HG03139 (cell line): Measurements from ENCODE around the gene LRRFIP1.
"Not testable (repeated sequence)": the region's sequence is repeated elsewhere in the genome, so short reads cannot be mapped to it uniquely, and the experiment has no call there.

Source experiments
- ATAC-seq: cut with Tn5 transposase; IDR thresholded peaks from one replicate; pipeline ENCODE4 v1.9.1; 2021; ENCODE audit not compliant: unreplicated experiment

LRRFIP1 gene

GRCh38 chr2:237596520-237597195, 30.7 kb upstream of the LRRFIP1 start:
- ATAC-seq: no peak

- ATAC-seq: no peak
These were observed 29.9 kb upstream of the LRRFIP1 start for GRCh38 chr2:237597196-237598145.

- ATAC-seq: no peak
These were observed 28.7 kb upstream of the LRRFIP1 start for GRCh38 chr2:237598468-237599208.

DNA sequence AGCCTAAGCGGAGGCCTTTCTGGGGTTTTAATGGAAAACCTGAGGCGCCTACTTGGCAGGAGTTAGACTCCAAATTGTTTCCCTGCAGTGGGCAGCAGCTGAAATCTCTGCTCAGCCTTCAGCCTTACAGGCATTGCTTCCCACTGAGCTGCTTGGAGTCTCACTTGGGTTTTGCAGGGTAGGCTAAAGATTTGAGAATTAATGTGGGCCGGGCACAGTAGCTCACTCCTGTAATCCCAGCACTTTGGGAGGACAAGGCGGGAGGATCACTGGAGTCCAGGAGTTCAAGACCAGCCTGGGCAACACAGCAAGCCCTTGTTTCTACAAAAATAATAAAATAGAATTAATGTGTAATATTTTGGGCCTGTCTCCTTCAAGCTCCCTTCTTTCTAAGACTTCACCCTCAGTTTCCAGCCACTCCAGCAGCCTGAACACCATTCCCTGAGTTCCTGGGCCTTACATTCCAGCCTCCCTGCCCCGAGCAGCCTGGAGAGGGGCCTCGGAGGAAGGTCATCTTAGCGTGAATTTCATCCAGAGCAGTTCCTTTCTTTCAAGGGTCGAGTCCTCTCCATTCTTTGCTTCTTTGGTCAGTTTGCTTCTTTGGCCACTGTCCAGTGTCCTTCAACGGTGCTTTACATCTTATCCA, 27.8 kb upstream of the LRRFIP1 start:
- no peak for ATAC-seq

DNA sequence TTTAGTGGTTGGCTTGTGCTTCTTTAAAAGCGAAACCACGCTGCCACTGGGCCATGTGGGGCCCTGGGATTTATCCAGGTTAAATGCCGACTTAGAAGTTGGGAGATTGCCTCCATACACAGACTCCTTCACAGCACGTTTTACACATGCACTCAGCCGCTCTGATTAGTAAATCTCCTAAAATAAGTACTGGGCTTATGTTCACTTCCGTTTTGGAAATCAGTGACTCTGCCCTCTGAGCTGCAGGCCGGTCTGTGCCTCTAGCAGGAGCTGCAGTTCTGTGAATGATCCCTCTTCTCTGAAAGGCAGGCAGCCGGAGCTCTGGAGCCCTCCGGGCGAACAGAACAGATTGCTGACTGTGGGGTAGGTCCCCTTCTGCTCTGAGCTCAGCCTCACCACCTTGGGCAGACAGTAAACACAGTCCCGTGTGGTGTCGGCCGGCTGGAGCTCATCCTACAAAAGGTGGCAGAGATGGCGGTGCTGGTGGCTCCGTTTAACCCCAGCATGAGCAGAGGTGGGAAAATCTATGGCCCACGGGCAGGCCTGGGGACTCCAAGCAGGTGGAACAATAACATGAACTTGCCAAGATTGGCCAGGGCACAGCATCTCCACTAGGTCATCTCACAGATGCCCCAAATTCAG, 27.1 kb upstream of the LRRFIP1 start:
- ATAC-seq: no peak

GRCh38 chr2:237601453-237602116, 25.8 kb upstream of the LRRFIP1 start:
- no peak for ATAC-seq

DNA sequence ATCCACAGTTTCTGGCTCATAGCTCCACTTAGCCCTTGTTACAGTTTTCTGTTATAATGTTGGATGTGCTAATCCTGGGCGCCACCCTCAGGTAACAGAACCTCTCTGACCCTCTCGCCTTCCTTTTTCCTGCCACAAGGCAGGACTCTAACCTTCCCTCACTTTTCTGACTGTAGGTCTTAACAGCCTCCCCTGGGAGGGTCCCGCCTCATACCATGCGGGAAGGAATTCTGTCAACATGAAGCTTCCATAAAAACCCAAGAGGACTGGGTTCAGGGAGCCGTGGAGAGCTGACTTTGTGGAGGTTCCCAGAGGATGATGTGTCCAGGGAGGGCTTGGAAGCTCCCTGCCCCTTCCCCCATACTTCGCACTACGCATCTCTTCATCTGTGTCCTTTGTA, 25.0 kb upstream of the LRRFIP1 start:
- ATAC-seq: no peak

DNA sequence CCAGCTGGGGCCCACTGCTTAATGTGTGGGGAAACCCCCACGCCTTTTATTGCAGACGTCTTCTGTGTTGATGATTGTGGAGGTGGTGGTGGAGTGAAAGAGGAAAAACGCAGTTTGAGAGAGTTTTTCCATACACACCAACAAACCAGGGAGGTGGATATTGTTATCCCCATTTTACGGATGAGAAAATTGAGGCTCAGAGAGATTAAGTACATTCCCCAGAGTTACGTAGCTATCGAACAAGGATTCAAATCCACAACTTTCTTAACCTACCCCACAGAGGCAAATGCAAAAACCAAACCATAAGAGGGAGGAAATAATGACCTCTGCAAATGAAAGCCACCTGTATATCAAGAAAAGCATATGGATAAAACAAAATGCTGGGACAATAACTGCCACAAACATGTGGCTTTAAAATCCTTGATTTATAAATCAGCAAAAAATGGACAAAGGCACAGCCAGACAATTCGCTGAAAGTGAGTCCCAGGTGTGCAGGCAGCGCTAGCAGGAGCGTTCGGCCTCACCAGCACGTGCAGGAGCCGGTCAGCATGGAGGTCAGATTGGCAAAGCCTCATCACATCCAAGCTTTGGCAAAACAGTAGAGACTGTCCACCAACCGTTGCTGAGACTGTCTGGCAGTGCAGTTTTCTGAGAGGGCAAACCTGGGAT, 24.2 kb upstream of the LRRFIP1 start:
- ATAC-seq: no peak

GRCh38 chr2:237603718-237604362, 23.5 kb upstream of the LRRFIP1 start:
- ATAC-seq: peak; percentile 75

GRCh38 chr2:237604391-237604790, 23.0 kb upstream of the LRRFIP1 start:
- ATAC-seq: no peak

DNA sequence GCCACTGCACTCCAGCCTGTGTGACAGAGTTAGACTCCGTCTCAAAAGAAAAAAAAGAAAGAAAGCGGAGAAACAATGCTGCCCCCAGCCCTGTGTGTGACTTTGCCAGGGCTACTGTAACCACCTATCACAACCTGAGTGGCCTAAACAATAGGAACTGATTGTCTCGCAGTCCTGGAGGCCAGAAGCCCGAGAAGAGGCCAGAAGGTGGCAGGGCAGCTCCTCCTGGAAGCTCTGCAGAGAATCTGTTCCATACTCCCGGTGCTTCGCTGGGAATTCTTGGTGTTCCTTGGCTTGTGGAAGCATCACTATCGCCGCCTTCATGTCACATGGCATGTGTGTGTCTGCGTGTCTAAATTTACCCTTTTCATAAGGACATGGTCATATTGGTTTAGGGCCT, 22.4 kb upstream of the LRRFIP1 start:
- ATAC-seq: no peak

DNA sequence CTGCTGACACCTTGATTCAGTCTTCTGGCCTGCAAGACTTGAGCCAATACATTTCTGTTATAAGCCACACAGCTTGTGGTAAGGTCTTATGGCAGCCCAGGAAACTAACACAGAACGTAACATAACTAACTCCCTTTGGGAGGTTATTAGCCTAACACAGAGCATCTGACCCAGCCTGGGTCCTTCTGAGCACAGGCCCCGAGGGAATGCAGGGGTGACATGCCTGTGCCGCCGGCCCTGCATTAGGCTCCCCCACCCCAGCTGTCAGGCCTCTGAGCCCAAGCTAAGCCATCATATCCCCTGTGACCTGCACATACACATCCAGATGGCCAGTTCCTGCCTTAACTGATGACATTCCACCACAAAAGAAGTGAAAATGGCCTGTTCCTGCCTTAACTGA, 20.9 kb upstream of the LRRFIP1 start:
- ATAC-seq: not testable (repeated sequence)

GRCh38 chr2:237612527-237613357, 14.6 kb upstream of the LRRFIP1 start:
- no peak for ATAC-seq

DNA sequence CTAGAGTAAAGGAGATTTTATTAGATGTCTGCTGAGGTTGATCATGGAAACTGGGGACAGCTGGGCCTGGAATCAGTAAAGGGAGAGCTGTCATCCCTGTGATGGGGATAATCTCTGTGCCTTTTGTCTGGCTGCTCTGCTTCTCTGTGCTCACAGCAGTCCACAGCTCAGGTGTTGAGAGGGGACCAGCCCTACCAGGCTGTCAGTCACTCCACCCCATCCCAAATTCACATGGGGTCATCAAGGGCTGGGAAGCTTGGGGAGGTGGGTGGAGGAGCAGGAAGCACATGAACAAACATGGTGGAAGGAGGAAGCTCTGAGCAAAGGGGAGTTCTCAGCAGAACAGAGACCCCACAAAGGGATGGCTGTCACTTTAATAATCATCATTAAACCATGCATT, 13.7 kb upstream of the LRRFIP1 start:
- ATAC-seq: no peak

GRCh38 chr2:237614151-237614720, 13.2 kb upstream of the LRRFIP1 start:
- ATAC-seq: no peak

DNA sequence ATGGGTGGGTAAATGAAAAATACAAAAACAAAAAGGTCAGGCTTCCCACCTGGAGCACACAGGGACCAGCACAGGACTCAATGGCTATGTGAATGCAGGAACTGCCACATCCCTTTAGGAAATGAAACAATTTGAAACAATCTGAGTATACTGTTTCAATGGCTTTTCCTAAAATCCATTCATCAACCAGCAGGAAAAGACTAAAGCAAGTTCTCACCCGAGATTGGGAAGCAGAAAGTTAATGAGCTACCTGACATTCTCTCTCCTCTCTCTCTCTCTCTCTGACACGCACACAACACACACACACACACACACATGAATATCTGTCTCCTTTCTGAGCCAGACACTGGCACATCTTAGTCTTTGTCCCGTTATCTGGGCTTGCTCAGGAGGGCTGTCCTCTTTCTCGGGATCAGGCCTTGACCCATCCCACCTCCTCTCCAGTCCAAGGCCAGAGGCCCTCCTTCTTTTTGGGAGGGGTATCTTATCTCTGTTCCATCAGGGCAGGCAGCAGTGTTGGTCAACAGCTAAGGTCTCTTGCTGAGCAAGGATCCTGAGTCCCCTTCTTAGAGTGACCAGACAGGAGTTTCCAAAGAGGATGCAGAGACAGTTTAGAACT, 11.6 kb upstream of the LRRFIP1 start:
- ATAC-seq: no peak

- ATAC-seq: no peak
These were observed 11.0 kb upstream of the LRRFIP1 start for GRCh38 chr2:237616373-237616733.
